Measurements from ENCODE around the gene ZNF234. TPM values are rescaled to one million over a fixed set of nuclear protein-coding genes. Genes with fewer than 3 reads are reported as not detected.
"Not testable (repeated sequence)": the region's sequence is repeated elsewhere in the genome, so short reads cannot be mapped to it uniquely, and the experiment has no call there.

The ZNF234 gene
- total RNA-seq, 1 donor from 2014 or later, result 2.9 TPM

DNA sequence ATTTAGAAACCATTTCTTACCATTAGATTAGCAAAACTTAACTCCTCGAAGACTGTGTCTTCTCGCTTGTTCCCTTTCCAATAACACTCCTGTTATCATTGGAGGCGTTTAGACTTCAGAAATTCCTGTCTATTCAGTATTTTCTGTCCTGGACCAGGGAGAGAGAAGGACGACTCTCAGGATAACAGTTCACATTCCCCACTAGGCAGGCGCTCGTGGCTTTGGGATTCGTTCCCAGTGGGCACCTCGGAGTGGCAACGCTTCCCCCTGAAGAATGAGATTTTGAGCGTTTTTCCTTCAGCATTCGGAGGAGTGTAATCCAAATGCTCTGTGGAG is 28.6 kb upstream of the ZNF234 start:
- no peak for DNase-seq (ENCODE audit: low read depth)
- TF ChIP-seq, protein P1, sequence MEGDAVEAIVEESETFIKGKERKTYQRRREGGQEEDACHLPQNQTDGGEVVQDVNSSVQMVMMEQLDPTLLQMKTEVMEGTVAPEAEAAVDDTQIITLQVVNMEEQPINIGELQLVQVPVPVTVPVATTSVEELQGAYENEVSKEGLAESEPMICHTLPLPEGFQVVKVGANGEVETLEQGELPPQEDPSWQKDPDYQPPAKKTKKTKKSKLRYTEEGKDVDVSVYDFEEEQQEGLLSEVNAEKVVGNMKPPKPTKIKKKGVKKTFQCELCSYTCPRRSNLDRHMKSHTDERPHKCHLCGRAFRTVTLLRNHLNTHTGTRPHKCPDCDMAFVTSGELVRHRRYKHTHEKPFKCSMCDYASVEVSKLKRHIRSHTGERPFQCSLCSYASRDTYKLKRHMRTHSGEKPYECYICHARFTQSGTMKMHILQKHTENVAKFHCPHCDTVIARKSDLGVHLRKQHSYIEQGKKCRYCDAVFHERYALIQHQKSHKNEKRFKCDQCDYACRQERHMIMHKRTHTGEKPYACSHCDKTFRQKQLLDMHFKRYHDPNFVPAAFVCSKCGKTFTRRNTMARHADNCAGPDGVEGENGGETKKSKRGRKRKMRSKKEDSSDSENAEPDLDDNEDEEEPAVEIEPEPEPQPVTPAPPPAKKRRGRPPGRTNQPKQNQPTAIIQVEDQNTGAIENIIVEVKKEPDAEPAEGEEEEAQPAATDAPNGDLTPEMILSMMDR (conservative IDR thresholded peaks at IDR 0.05; ENCODE audit: low read depth, low read length), result no peak
- peak overlapping the region; percentile 86 for H3K4me3 ChIP-seq (ENCODE audit: low read depth, low read length)

DNA sequence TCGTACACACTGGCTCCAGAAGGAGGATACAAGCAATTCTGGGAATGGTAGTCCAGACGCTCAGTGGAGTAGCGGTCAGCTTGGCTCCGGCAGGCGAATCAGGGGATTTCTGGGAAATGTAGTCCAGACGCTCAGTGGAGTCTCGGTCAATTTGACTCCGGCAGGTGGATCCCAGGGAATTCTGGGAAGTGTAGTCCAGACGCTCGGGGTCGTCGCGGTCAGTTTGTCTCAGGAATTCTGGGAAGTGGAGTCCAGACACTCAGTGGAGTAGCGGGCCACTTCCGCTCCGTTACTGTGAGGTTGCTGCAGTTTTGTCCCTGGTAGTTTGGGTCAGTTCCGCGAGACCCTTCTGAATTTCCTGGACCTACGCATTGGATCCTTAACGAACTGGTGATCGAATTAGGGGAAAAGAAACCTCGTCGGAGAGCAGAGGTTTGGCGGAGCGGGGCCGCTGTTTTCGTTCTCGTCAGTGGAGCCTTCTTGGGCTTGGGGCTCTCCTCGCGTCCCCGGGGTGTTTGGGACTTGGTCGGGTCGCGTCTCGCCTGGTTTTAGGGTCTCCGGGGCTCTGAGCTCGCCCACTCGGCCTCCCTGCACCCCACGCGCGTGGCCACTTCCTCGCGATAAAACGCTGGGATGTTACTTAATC is 28.1 kb upstream of the ZNF234 start, which contains the start of gene ZNF225:
Gene ZNF225, plus strand, starts transcription at position 262 of the 646 bp plus-strand sequence. CDS start 2,429 bp downstream, outside the sequence.
- DNase-seq (ENCODE audit: low read depth), result peak; percentile 92
- TF ChIP-seq, protein P1 (conservative IDR thresholded peaks at IDR 0.05; ENCODE audit: low read depth, low read length), result no peak
- H3K4me3 ChIP-seq (ENCODE audit: low read depth, low read length), result peak within 1 kb of the TSS; percentile 86

- TF ChIP-seq, protein P1 (conservative IDR thresholded peaks at IDR 0.05; ENCODE audit: low read depth, low read length), result no peak
- peak overlapping the region; percentile 86 for H3K4me3 ChIP-seq (ENCODE audit: low read depth, low read length)
- DNase-seq (ENCODE audit: low read depth), result no peak
These were observed 27.5 kb upstream of the ZNF234 start for GRCh38 chr19:44113784-44114390.

DNA sequence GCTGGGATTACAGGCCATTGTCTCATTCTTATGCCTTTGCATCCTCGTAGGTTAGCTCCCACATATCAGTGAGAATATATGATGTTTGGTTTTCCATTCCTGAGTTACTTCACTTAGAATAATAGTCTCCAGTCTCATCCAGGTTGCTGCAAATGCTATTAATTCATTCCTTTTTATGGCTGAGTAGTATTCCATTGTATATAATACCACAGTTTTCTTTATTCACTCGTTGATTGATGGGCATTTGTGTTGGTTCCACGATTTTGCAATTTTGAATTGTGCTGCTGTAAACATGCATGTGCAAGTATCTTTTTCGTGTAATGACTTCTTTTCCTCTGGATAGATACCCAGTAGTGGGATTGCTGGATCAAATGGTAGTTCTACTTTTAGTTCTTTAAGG is 20.2 kb upstream of the ZNF234 start:
- not testable (repeated sequence) for DNase-seq (ENCODE audit: low read depth); H3K4me3 ChIP-seq (ENCODE audit: low read depth, low read length)

- TF ChIP-seq, protein P1 (conservative IDR thresholded peaks at IDR 0.05; ENCODE audit: low read depth, low read length), result no peak
- H3K4me3 ChIP-seq (ENCODE audit: low read depth, low read length), result no peak overlapping the region
- DNase-seq (ENCODE audit: low read depth), result no peak
These were observed 9.4 kb upstream of the ZNF234 start for GRCh38 chr19:44131955-44132354.

- H3K4me3 ChIP-seq (ENCODE audit: low read depth, low read length), result peak overlapping the region; percentile 85
- TF ChIP-seq, protein P1 (conservative IDR thresholded peaks at IDR 0.05; ENCODE audit: low read depth, low read length), result no peak
- DNase-seq (ENCODE audit: low read depth), result no peak
These were observed 692 bp downstream of the ZNF234 start for GRCh38 chr19:44142059-44142433.

- TF ChIP-seq, protein P1 (conservative IDR thresholded peaks at IDR 0.05; ENCODE audit: low read depth, low read length), result no peak
- no peak for DNase-seq (ENCODE audit: low read depth)
- H3K4me3 ChIP-seq (ENCODE audit: low read depth, low read length), result no peak overlapping the region
These were observed 8.4 kb downstream of the ZNF234 start for GRCh38 chr19:44149776-44150175.

Measured in epithelial cell of proximal tubule (primary cell).